ENCODE results near the gene PDIA2.
"Not testable (repeated sequence)": the region's sequence is repeated elsewhere in the genome, so short reads cannot be mapped to it uniquely, and the experiment has no call there.

PDIA2 gene

DNA sequence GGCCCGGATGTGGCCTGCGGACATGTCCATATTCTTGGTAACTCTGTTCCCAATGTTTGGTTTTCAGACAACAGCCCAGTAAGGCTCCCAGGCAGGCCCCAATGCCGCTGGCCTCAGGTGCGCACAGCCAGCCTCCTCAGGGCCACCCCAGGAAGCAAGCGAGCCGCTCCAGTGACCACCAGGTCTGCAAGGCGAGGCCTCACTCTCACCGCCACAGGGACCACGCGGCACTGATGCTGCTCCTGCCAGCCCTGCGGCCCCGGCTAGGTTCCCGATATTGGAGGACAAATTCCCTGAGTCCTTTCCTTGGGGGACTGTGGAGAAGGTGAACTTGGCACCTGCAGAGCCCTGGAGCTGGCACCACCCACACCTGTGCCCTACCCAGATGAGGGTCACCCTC, 19.0 kb downstream of the PDIA2 start:
- DNase-seq (ENCODE audit: low spot score), result no peak

DNA sequence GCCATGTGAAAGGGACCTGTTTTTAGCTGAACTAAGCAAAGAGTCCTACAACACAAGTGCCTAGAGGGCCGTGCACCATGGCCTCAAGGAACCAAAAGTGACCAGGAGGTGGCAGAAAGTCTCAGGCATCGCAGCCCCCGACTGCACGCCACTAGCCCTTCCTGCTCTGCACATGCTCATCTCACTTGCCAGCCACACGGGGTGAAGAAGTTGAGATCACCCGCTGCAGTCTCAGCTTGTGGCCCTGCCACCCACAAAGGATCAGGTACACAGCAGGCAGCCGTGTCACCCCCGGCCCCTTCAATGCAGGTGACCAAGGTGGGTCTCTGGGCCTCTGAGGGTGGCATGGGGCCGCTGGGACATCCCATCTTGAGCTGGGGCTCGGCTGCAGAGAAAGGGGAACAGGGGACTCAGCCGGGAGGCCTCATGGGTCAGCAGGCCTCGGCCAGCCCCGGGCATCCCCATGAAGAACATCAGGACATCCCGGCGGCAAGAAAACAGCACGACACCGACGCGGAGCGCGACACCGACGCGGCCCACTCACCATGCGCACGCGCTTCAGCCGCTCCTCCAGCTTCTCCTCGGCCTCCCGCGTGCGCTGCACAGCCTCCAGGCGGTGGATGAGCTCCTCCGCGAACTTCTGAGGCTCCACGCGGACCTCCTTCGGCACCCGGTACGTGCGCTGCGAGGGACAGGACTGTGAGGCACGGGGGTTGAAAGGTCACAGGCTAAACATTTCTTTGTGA, 21.0 kb downstream of the PDIA2 start:
- no peak for DNase-seq (ENCODE audit: low spot score)

DNA sequence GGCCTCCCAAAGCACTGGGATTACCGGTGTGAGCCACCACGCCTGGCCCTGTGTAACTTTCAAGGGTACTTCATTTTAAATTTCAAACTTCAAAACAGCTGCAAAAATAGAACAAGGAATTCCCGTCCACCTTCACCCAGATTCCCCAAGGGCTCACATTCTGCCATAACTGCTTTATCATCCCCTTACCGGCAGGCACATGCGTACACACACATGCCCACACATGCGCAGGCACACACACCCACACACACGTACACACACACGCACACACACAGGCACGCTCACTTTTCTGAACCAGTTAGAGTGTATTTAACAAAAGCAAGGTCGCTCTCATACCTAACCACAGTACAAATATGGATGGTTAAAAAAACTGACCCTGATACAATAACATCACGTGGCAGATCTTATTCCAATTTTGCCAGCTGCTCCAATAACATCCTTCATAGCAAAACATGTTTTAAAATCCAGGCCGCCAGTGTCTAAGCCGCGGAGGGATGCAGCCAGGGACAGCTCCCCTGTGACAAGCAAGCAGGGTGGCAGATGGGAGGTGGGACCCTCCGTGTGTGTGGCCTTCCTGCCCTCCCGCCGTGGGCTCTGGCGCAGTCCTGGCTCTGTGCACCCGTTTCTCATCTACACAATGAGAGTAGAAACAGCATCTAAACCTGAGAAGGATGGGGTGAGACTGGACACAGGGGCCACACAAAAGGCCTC, 23.1 kb downstream of the PDIA2 start:
- DNase-seq (ENCODE audit: low spot score), result no peak

DNA sequence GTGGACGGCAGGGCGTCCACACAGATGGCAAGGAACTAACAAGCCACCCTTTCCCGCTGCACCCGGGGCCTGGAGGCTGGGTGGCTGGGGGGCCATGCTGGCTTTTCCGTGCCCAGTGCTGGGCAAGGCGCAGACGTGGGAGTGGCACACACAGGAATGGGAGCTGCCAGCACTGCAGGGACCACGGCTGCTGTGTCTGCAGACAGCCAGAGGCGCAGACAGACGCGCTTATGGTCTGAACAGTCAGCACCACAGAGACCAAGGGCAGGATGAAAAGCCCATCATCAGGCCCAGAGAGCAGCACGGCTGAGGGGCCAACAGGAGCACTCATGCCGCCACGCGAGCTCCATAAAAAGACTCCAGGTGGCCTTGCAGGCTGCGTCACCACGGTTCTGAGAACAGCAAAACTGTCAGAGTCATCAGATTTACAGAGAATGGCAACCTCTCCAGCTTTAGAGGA, 24.0 kb downstream of the PDIA2 start:
- DNase-seq (ENCODE audit: low spot score), result no peak

DNA sequence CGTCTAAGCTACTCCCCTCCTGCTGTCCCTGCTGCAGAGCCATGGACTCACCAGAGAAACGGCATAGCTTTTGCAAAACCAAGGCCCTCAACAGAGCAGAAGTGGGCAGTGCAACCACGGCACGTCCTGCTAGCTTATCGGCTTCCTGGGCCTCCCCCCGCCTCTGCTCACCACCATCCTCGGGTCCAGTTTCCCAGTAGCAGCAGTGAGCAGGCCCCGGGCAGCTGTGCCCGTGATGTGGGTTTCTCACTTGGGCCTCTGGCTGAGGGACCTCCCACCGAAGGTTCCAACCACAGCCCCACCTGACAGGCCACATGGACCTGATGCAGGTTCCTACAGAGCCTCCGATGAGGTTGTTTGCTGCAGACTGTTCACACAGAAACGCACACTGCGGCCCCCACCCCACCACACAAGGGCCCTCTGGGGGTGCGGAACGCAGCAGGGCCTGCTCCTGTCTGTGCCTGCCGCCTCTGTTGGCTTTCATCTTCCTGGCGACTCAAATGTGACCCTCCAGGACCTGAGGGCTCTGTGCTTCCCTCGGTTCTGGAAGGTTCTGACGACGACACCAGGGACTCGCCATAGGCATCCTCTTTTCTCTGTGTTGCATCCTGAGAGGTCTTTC, 24.8 kb downstream of the PDIA2 start:
- DNase-seq (ENCODE audit: low spot score), result no peak

DNA sequence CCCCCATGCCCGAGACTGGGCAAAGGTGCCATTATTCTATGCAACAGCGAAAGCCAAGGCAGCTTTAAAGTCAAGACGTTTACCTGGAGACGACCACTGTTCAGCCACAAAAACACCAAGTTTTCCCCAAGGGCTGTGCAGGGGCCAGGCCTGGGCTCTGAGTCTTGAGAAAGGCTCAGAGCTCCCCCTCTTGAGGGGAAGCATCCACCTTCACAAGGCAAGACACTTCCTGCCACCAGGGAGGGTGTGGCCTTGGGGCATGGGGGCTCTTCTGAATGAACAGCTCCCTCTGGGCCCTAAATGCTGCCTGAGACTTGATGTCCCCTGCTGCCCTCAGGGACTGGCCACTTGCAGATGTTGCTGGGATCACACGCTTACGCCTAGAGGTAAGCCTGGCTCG, 26.5 kb downstream of the PDIA2 start:
- DNase-seq (ENCODE audit: low spot score), result peak; percentile 42

DNA sequence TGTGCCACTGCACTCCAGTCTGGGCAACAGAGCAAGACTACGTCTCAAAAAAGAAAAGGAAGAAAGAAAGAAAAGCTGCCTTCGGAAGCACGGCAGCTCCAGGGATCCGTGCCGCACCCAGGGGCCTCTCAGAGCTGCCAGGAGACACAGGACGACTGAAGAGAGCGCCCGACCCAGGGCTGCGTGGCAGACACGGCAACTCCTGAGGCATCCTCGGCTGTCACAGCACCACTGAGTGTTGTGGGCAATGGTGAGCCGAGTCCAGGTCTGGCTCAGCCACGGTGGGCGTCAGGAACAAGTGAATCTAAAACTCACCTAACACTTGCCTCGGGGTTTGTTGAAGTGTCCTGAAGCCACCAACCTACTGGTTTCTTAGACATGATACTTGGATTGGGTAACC, 28.8 kb downstream of the PDIA2 start:
- no peak for DNase-seq (ENCODE audit: low spot score)

DNA sequence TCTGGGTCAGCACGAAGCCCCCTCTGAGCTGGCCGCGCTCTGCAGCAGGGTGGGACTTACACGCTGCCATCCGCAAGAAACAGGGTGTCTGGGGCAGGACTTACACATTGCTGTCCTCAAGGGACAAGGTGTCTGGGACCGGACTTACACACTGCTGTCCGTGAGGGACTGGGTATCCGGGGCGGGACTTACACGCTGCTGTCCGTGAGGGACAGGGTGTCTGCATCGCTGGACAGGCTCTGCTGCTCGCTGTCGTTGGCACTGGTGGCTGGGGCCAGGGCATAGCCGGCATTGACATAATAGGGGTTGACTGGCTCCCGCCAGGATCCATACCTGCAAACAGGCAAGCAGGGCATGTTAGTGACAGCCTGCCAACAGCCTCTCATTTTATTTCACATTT, 31.4 kb downstream of the PDIA2 start:
- DNase-seq (ENCODE audit: low spot score), result no peak

DNA sequence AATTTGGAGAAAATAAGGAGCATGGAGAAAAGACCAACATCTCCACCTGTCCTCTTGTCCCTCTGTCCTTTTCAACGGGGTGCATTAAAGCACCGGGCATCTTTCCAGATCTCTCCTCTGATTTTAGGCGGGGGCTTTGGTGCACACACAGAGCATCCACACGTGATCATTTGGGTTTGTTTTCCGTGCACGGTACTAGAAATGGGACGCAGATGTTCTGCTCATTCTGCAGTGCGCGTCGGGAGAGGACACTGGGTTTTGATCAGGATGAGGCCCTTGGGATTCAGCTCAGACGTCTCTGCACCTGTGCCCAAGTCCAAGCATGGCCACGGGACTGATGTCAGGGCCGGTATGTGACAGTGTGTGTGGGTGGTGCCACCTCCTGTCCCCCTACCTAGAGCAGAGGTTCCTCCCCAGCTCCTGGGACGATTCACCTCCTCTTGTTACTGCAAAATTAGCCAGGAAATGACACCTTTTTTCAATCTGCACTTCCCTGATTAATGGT, 31.9 kb downstream of the PDIA2 start:
- no peak for DNase-seq (ENCODE audit: low spot score)

DNA sequence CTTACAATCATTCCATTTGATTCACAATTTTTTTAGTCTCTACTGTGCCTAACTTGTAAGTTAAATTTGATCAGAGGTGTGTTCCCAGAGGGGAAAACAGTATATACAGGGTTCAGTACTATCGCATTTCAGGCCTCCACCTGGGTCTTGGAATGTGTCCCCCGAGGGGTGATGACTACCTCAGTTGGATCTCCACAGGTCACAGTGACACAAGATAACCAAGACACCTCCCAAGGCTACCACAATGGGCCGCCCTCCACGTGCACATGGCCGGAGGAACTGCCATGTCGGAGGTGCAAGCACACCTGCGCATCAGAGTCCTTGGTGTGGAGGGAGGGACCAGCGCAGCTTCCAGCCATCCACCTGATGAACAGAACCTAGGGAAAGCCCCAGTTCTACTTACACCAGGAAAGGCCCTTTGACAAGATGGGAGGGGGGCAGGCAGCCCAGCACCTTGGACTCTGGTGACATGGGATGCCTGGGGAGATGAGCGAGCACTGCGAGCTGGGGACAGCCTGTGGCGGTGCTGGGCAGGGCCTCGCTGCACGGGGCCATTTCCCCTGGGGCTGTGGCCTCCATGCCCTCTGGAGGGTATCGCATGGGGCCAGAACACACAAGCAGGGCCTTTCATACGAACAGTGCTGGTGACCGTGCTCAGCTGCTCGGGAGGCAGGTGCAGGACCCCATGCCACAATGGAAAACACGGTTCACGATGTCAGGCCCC, 33.9 kb downstream of the PDIA2 start:
- DNase-seq (ENCODE audit: low spot score), result no peak

DNA sequence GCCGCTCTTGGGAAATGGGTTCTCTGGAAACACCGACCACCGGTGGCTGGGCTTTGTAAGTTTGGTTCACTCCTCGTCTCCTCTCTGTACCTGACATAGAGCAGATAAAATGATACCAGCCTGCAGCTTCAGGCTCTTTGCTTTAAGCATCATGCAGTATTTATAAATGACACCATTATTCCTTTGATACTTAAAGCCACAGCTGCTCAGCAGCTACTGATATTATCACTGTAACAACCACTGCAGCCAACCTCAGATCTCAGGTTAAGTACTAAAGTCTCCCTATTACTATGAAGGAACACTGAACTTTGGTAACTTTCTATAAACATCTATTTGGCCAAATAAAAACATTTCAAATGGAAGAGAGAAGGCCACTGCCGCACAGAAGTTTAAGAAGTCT, 34.6 kb downstream of the PDIA2 start:
- DNase-seq (ENCODE audit: low spot score), result no peak

DNA sequence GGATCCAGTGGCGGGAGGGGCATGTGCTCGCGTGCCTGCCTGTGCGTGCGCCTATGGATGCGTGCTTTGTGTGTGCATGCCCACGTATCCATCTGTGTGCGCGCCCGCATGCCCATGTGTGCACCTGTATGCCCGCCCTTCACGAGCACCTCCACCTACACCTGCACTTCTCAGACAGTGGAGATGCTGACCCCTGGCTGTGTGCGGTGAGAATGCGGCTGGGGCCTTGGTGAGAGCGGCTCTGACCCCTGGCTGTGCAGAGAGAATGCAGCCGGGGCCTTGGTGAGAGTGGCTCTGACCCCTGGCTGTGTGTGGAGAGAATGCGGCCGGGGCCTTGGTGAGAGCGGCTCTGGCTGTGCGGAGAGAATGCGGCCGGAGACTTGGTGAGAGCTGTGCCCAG, 35.7 kb downstream of the PDIA2 start:
- peak; percentile 17 for DNase-seq (ENCODE audit: low spot score)

DNA sequence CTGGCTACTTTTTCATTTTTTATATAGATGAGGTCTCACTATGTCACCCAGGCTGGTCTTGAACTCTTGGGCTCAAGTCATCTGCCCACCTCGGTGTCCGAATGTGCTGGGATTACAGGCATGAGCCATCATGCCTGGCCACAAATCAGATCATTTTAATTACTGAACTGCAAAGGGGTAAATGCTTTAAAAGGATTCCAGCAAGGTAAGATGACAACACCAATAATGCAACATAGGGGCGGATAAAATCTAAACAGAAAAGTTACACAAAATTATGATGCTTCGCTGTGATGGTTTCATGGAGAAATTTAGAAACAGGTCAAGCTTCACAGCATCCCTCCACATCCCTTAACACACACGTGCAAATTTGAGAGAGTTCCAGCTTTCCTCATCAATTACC, 37.2 kb downstream of the PDIA2 start:
- DNase-seq (ENCODE audit: low spot score), result no peak

DNA sequence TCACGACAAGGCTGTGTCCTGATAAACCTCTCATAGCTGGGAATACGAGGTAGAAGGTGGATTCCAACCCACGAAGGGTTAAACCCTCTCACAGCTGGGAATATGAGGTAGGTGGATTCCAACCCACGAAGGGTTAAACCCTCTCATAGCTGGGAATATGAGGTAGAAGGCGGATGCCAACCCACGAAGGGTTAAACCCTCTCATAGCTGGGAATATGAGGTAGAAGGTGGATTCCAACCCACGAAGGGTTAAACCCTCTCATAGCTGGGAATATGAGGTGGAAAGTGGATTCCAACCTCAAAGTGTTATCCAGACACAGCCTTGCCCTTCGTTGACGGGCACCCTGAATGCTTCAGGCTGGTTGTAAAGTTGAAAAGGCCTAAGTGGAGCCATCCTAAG, 38.6 kb downstream of the PDIA2 start:
- no peak for DNase-seq (ENCODE audit: low spot score)

DNA sequence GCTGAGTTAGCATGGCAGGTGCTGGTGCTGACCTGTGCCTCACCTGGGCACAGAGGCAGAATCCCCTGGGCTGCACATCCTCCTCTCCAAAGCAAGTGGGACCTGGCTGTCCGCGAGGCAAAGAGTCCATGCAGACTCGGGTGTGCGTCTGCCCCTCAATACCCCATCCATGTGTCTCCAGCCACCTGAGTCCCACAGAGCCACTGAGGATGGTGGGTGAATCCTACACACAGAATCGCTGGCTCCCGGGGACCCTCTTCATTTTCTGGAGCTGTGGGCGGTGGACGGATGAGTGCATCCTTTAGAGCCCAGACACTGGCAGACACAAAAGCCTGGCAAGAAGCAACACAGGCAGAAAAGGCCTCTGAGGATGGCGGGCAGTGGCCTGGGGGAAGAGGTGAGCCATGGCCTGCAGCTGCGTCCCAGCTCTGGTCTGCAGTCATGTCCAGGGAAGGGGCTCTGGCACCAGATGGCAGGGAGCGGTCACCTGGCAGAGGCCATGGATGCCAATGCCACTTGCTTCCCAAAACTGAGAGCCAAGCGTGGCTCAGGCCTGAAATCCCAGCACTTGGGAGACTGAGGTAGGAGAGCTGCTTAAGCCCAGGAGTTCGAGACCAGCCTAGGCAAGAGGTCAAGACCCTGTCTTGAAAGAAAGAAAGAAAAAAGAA, 39.6 kb downstream of the PDIA2 start:
- DNase-seq (ENCODE audit: low spot score), result no peak

DNA sequence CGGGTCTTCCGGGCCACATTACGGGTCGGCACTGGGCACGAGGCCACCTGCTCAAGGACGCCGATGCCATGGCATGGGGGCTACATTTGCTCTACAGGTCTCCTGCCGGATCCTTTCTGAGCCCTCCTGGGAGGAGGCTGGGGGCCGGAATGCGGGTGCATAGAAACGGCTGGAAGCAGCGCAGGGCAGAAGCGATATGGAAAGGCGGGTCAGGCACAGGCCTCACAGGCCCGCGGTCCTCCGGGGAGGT, 41.2 kb downstream of the PDIA2 start:
- DNase-seq (ENCODE audit: low spot score), result no peak

DNA sequence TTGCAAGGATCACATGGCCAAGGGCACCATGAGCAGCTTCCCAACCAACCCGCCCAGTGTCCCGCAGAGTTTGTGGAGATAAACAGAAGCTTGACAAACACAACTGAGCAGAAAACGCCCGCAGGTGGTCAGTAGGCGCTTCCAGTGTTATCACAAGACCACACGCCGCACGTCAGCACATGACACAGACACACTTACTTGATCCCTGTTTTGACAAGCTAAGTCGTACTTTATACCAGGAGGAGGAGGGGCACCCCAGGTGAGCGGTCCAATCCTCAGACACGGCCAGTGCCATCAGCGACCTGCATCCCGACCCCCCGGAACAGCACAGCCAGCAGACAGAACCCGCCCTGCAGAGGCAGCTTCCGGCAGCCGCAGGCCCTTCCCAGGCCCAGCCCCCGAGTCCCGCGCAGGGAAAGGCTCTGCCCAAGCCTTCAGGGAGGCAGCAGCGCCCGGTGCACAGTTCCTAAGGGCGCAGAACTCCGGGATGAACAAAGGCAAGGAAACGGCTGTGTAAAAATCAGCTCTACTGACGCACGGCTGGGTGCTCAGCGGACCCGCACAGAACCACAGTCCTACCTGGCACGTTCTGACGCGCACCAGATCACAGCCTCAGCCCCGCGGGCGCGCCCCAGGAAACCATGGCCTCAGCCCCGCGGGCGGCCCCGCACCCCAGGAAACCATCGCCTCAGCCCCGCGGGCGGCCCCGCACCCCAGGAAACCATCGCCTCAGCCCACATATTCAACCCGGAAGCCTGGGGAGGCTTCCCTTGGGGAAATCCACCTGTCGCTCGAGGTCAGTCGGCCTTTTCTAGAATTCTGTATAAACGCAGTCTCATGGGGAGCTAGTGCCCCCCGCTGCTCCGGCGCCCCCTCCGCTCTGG, 41.7 kb downstream of the PDIA2 start:
- no peak for DNase-seq (ENCODE audit: low spot score)

DNA sequence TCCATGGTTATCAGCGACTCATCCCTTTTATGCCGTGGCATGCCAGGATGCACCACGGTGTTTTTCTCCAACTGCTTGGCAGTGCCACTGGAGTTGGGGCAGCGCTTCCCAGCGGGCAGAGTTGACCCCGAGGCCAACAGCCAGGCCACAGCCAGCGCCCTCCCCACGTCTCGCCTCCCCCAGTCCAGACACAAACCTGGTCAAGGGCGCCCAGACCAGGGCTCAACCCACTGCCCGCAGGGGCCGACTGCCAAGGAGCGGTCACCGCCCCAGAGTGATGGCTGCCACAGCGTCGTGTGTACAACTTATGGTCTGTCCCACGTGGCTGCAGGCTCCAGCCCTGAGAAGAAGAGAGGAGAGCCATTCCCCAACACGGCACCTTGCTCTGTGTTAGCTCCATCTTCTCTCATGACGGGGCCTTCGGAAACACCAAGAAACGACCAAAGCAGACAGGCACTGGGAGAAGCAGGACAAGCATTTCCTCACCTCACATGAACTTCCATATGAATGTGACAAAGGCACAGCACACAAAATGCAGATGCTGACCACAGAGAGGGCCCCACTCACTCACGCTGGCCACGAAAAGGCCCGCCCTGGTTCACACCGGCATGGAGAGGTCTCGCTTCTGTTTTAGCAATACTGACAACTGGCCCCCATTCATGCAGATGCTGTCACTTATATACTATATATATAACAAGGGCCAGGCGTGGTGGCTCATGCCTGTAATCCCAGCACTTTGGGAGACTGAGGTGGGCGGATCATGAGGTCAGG, 42.6 kb downstream of the PDIA2 start:
- DNase-seq (ENCODE audit: low spot score), result no peak

DNA sequence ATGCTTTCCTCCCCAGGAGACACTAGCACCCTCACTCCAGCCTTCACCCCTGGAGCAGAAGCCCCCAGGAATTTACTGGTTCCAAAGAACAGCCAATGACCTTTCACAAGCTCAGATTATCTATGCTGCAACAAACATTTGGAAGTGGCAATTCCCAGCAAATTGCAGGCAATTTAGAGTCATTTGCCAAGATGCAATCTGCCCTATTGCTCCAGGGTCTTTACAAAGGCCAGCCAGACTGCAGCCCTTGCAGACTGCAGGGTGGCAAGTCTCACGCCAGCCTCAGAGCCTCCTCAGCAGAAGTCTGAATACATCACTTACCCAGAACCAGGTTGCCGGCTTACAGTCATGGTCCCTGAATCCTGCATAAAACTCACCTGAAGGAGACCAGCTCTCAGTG, 47.8 kb downstream of the PDIA2 start:
- no peak for DNase-seq (ENCODE audit: low spot score)

DNA sequence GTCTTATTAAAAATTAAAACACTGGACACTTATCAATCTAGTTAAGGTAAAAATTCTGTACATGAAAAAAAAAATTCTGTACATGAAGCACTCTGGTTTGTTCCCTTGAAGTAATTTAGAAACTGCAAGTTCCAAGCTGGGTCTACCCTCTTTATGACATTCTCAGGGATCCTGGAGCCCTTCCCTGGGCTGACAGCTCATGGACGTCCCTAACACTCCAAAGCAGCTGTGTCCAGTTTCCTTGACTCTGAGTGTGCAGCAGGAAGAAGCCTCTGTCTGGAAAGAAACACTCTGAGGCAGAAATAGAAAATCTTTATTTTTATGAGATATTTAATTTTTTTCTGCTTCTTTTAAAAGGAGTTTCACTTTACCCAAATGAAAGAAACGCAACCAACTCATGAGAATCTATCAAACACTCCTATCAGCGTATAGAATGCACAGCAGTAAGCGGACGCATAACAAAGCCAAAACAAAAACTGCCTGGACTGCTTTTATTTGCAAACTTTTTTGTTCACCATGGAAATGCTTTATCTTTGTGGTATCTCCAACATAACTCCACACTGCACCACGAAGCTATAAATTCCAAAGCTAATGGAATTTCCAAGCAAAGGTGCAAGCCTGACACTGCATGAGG, 48.3 kb downstream of the PDIA2 start:
- not testable (repeated sequence) for DNase-seq (ENCODE audit: low spot score)

Data from NAMALWA (cell line).